GM21381 (cell line): ENCODE results near the gene DAAM1.

ENCODE experiments used
- ATAC-seq: cut with Tn5 transposase; IDR thresholded peaks from one replicate; pipeline ENCODE4 v1.9.1; 2021; ENCODE audit warnings: mild to moderate bottlenecking, moderate library complexity; ENCODE audit not compliant: unreplicated experiment

The DAAM1 gene

GRCh38 chr14:59310633-59311032 lies 122.2 kb downstream of the DAAM1 start:
- ATAC-seq, result no peak

DNA sequence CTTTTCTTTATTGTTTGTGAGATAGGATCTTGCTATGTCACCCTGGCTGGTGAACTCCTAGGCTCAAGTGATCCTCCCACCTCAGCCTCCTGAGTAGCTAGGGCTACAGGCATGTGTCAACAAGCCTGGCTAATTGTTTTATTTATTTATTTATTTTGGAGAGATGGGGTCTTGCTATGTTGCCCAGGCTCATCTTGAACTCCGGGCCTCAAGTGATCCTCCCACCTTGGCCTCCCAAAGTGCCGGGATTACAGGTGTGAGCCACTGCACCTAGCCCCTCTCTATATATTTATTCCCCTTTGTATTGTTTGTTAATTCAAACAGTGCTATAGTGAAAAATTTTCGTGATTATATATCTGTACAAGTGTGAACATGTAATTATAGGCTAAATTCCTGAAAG lies 123.3 kb downstream of the DAAM1 start:
- no peak for ATAC-seq

DNA sequence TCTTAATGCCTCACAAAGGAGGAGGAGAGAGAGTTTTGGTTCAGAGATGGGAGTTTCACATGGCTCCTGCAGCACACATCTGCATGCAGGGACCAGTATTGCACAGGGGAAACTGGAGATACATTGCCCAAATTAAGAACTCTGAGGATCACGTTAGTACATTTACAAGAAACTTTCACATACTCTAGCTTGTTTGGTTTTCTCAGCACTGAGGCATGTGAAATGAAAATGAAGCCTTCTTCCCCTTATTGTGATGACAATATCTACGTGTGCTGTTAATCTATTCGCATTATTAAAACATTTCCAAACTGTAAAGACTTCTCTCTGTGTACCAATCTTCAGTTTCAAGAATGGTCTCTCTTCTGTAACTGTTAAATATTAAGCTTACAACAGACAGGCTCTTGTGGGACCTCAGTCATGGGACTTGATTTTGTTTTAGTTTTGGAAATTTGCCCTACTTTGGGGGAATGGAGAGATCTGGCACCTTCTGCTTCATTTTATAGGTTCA lies 124.7 kb downstream of the DAAM1 start:
- ATAC-seq, result peak; percentile 71

GRCh38 chr14:59313658-59314608 lies 125.5 kb downstream of the DAAM1 start:
- no peak for ATAC-seq

GRCh38 chr14:59314953-59315599 lies 126.6 kb downstream of the DAAM1 start:
- no peak for ATAC-seq

DNA sequence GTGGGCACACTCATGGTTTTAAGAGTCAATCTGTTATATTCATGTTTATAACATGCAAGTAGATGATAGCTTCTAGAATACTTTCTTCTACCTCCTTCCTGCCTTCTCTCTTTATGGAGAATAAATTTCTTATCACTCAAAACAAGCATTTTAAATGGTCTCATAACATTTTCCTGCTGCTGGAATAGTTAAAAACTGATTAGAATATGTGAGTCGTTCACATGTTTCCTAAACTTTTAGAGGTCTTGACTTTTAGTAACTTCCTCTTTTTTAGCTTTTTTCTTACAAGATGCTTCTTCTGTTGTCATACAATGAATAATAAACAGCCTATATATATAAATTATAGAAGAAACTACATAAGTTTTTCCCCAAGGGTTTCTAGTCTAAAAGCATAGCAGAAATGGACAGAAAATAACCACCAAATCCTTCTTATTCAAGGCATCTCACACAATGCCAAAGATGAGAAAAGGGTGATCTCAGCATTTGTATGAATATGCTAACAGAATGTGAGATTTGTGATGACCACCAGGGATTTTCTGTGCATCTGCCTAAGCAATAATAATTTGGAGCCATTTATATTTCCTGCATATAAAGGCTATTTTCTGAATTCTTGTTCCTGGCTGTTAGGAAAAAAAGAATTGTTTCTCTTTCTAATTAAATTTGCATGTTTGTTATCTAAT lies 127.8 kb downstream of the DAAM1 start:
- no peak for ATAC-seq

GRCh38 chr14:59317346-59317745 lies 128.9 kb downstream of the DAAM1 start:
- no peak for ATAC-seq

- no peak for ATAC-seq
Observed at GRCh38 chr14:59317798-59318505, 129.5 kb downstream of the DAAM1 start.

DNA sequence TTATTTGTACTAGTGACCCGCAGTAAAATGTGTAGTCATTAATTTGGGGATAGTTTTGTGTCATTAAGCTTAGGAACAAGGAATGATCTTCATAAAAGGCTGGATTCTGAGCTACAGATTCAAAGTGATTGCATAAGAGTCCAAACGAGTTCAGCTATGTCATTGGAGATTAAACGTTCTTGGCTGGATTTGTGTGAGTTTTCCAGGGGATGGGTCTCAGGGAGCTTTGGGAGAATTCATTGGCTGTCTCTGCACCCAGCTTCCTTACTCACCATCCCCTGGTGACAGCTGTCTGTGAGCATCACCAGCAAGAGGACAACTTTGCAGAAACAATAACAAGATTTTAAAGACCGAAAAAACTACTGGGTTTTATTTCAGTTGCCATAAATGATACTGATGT lies 130.4 kb downstream of the DAAM1 start:
- ATAC-seq, result no peak

DNA sequence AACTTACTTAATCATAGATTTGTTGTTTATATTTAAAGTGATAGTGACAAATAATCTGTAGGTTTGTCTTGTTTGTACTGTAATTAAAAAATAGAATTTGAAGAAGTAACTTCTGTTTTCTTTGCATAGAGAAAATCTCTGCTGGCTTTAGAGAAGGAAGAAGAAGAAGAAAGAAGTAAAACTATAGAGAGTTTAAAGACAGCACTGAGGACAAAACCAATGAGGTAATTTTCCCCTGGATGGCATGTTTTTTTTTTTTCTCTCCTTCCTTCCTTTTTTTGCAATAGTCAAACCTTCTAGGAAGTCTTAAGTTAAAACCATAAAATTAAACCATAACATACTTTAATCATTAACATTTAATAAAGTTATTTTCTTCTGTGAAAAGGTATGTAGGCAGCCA lies 131.9 kb downstream of the DAAM1 start:
- no peak for ATAC-seq

DNA sequence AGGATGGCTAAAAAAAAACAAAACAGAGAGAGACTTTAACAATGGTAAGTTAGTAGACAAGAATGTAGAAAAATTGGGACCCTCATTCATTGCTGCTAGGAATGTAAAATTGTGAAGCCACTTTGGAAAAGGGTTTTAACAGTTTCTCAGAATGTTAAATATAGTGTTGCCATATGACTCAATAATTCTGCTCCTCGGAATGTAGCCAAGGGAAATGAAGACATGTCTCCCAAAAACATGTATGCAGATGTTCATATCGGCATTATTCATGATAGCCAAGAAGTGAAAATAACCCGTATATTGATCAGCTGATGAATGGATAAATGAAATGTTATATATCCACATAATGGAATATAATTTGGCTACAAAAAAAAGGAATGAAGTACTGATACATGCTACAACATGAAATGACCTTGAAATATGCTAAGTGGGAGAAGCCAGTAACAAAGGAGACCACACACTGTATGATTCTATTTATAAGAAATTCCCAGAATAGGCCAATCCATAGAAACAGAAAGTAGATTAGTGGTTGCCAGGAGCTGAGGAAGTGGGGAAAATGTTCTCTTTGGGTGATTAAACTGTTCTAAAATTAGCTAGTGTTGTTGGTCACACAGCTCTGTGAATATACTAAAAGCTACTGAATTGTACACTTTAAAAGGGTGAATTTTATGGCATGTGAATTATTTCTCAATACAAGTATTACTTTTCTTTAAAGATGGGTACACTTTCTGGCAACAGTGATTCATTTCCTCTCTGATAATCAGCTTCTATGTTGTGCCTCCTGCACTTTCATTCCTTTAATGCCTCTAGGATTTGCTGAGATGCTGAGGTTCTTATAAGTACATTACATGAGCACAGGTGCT lies 132.5 kb downstream of the DAAM1 start:
- ATAC-seq, result no peak

DNA sequence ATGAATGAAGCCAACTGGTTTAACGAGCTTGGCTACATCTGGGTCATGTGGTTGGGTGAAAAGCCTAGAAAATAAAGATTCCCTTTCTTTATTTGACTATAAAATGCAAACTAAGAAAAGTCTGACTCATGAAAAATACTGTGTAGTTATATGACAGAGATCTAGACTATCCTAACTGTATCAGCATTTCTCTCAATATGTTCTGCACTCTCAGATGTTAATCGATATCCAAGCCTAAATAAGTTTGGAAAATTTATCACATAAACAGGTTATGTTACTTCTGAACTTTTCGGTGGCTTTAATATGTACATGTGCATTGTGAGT lies 133.1 kb downstream of the DAAM1 start:
- no peak for ATAC-seq

DNA sequence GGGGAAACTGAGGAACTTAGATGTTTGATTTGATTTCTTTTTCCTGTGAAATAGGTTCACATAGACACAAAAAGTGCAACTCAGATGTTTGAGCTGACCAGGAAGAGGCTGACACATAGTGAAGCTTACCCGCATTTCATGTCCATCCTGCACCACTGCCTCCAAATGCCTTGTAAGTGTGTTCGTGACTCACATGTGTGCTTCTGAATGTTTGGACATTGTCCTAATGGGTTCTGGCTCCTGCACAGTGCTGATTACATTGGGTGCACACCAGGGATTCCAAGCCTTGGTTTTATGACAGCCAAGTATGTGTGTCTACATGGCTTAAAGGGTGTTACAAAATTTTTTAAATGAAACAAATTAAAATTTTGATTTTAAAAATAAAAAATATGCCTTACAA lies 137.4 kb downstream of the DAAM1 start:
- no peak for ATAC-seq

GRCh38 chr14:59328454-59328853 lies 140.0 kb downstream of the DAAM1 start:
- no peak for ATAC-seq

GRCh38 chr14:59330455-59330854 lies 142.0 kb downstream of the DAAM1 start:
- peak; percentile 63 for ATAC-seq

- no peak for ATAC-seq
Observed at GRCh38 chr14:59331217-59331616, 142.8 kb downstream of the DAAM1 start.

DNA sequence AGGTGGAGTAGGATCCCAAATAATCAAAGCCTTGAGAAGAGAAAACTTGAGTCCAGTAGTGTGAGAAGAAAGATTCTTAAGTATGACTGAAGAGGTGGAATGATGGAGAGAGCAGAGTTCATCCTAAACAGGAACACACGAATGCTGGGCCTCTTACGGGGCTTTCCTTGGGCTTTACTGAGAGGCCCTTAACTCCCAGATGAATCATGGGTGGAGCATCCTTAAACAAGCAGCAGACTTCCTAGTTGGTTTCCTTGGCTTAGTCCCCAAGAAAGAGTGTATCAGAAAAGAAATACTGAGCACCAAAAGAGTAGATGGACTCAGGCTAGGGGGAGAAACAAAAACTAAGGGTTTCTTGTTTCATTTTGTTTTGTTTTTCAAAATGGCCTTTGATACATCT lies 144.3 kb downstream of the DAAM1 start:
- no peak for ATAC-seq

DNA sequence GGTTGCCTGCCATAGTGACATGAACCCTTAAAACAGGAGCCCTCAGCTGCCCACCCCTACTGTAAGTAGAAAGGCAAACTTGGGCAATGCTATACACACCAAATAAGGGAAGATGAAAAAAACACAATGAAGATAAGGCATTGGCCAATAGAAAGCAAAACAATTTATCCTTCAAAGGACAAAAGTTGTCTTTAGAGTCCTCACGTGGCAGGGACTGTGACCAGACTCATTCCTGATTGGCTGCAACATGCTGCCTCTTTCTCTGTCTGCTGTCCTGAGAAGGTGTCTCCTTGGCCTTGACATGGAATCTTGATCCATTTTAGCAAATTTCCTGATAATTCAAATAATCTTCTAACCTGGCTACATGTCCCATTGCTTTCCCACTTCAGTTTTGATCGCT lies 144.8 kb downstream of the DAAM1 start:
- ATAC-seq, result no peak

GRCh38 chr14:59333668-59334067 lies 145.2 kb downstream of the DAAM1 start:
- no peak for ATAC-seq

DNA sequence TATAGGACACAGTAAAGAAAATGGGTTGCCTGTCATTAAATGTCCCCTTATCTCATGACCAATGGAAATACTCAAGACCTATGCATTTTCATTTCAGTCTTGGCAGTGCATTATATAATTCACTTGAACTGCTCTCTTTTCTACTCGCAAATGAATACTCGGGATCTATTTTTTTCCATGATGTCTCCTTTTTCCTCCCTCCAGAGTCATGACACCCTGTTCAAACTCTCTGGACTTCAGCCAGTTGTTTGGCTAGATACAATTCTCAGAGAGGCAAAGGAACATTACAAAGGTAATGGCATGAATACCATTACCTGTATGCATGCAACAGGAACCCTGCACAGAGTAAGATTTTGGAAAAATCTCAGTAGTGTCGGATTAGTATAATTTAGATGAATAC lies 145.8 kb downstream of the DAAM1 start:
- ATAC-seq, result no peak
